Measurements from ENCODE around the gene PTBP1. TPM values are rescaled to one million over a fixed set of nuclear protein-coding genes. Genes with fewer than 3 reads are reported as not detected.

The PTBP1 gene
- total RNA-seq, 1 experiment from 2014 or later: 510 TPM

DNA sequence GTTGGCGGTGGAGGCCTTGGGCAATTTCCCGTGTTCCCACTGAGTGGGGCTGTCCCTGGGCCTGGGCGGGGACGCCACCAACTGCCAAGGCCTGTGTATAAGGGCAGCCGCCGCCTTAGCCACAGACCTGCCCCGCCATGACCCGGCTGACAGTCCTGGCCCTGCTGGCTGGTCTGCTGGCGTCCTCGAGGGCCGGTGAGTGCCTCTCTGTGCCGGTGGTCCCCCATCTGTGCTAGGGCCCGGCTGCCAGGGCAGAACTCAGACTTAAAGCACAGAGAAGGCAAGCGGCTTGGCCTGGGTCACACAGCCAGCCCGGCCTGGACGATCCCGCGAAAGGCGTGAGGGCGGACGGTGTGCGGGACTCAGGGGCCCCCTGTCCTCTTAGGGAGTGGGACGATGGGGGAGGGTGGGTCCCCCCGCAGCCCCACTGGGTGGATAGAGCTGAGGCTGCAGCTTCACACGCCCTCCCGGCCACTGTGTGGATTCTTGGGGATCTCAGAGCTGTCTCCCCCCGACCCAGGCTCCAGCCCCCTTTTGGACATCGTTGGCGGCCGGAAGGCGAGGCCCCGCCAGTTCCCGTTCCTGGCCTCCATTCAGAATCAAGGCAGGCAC lies 30.6 kb downstream of the PTBP1 start, which contains the start of gene AZU1:
Gene AZU1 (plus strand): TSS at position 128 of the 612 bp plus-strand sequence. CDS start 10 bp downstream, at position 138.
- Histone ChIP-seq H3K27me3 (replicated peaks; ENCODE audit: control insufficient read depth, insufficient read depth, low read length) (no peaks in the 10 kb centered on the region), H3K4me1 (no peaks in the 10 kb centered on the region), H3K36me3 (ENCODE audit: control insufficient read depth, insufficient read depth, low read length) (no peaks in the 10 kb centered on the region), H3K4me3 (ENCODE audit: low read depth, low read length) (no peak within 1 kb of the TSS), H3K9me3 (no peaks in the 10 kb centered on the region)
- CTCF ChIA-PET: no interaction called here
- intact Hi-C loops (cut with micrococcal nuclease; ENCODE audit: unreplicated experiment): no loop called here
- POLR2A ChIA-PET: no interaction called here
- TF ChIP-seq, protein P1, sequence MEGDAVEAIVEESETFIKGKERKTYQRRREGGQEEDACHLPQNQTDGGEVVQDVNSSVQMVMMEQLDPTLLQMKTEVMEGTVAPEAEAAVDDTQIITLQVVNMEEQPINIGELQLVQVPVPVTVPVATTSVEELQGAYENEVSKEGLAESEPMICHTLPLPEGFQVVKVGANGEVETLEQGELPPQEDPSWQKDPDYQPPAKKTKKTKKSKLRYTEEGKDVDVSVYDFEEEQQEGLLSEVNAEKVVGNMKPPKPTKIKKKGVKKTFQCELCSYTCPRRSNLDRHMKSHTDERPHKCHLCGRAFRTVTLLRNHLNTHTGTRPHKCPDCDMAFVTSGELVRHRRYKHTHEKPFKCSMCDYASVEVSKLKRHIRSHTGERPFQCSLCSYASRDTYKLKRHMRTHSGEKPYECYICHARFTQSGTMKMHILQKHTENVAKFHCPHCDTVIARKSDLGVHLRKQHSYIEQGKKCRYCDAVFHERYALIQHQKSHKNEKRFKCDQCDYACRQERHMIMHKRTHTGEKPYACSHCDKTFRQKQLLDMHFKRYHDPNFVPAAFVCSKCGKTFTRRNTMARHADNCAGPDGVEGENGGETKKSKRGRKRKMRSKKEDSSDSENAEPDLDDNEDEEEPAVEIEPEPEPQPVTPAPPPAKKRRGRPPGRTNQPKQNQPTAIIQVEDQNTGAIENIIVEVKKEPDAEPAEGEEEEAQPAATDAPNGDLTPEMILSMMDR (IDR thresholded peaks at IDR 0.05; ENCODE audit: insufficient read depth in 1 of 2, low read depth in 1 of 2, low read length in 1 of 2, severe bottlenecking in 1 of 2, unreplicated experiment in 1 of 2): no peak
- no peaks in the 10 kb centered on the region for H3K4me1 Mint-ChIP-seq (ENCODE audit: low read depth, unreplicated experiment)
- no peaks in the 10 kb centered on the region for H3K9me3 Mint-ChIP-seq (ENCODE audit: unreplicated experiment)
- DNase-seq: no peak
- H3K27ac Mint-ChIP-seq (ENCODE audit: unreplicated experiment): no peak within 1 kb of the TSS
- H3K27me3 Mint-ChIP-seq (ENCODE audit: insufficient read depth, unreplicated experiment): no peaks in the 10 kb centered on the region
- no peaks in the 10 kb centered on the region for H3K36me3 Mint-ChIP-seq (ENCODE audit: insufficient read depth, unreplicated experiment)
- BruUV-seq (replicated peaks): no TSS peak
- H3K4me3 Mint-ChIP-seq (ENCODE audit: unreplicated experiment): no peak within 1 kb of the TSS

DNA sequence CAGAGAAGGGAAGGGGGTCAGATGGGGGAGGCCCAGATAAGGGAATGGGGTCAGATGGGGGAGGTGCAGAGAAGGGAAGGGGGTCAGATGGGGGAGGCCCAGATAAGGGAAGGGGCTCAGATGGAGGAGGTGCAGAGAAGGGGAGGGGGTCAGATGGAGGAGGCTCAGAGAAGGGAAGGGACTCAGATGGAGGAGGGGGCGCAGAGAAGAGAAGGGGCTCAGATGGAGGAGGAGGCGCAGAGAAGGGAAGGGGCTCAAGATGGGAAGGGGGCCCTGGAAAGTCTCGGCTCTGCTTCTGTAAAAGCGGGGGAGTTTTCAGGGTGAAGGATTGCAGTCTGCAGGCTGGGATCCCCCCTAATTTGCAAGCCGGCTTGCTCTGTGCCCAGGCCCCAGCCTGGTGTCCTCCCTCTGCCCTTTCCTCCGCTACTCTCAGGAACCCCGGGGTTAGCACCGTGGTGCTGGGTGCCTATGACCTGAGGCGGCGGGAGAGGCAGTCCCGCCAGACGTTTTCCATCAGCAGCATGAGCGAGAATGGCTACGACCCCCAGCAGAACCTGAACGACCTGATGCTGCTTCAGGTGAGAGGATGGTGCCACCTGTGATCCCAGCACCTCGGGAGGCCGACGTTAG lies 32.0 kb downstream of the PTBP1 start:
- Histone ChIP-seq H3K27me3 (replicated peaks; ENCODE audit: control insufficient read depth, insufficient read depth, low read length) (no peaks in the 10 kb centered on the region), H3K36me3 (ENCODE audit: control insufficient read depth, insufficient read depth, low read length) (no peaks in the 10 kb centered on the region), H3K4me3 (ENCODE audit: low read depth, low read length) (no peak overlapping the region), H3K4me1 (no peaks in the 10 kb centered on the region), H3K9me3 (no peaks in the 10 kb centered on the region)
- TF ChIP-seq, protein P1 (IDR thresholded peaks at IDR 0.05; ENCODE audit: insufficient read depth in 1 of 2, low read depth in 1 of 2, low read length in 1 of 2, severe bottlenecking in 1 of 2, unreplicated experiment in 1 of 2): no peak
- no peaks in the 10 kb centered on the region for H3K27me3 Mint-ChIP-seq (ENCODE audit: insufficient read depth, unreplicated experiment)
- H3K4me3 Mint-ChIP-seq (ENCODE audit: unreplicated experiment): no peak overlapping the region
- no TSS peak for BruUV-seq (replicated peaks)
- no peaks in the 10 kb centered on the region for H3K36me3 Mint-ChIP-seq (ENCODE audit: insufficient read depth, unreplicated experiment)
- CTCF ChIA-PET: no interaction called here
- no peak for DNase-seq
- H3K4me1 Mint-ChIP-seq (ENCODE audit: low read depth, unreplicated experiment): no peaks in the 10 kb centered on the region
- no peak overlapping the region for H3K27ac Mint-ChIP-seq (ENCODE audit: unreplicated experiment)
- H3K9me3 Mint-ChIP-seq (ENCODE audit: unreplicated experiment): no peaks in the 10 kb centered on the region
- POLR2A ChIA-PET: no interaction called here
- intact Hi-C loops (cut with micrococcal nuclease; ENCODE audit: unreplicated experiment): no loop called here

GRCh38 chr19:831407-832369 lies 34.4 kb downstream of the PTBP1 start:
- CTCF ChIA-PET: interaction anchor here (0.6 kb wide), 1 partner anchor 127 kb away, joined by 3 read pairs; no protein-coding TSS in a partner anchor
- no peak for DNase-seq
- Mint-ChIP-seq H3K9me3 (ENCODE audit: unreplicated experiment) (no peaks in the 10 kb centered on the region), H3K4me1 (ENCODE audit: low read depth, unreplicated experiment) (no peaks in the 10 kb centered on the region), H3K36me3 (ENCODE audit: insufficient read depth, unreplicated experiment) (no peaks in the 10 kb centered on the region), H3K27ac (ENCODE audit: unreplicated experiment) (no peak overlapping the region), H3K27me3 (ENCODE audit: insufficient read depth, unreplicated experiment) (no peaks in the 10 kb centered on the region), H3K4me3 (ENCODE audit: unreplicated experiment) (no peak overlapping the region)
- Histone ChIP-seq H3K4me3 (ENCODE audit: low read depth, low read length) (no peak overlapping the region), H3K4me1 (no peaks in the 10 kb centered on the region), H3K9me3 (no peaks in the 10 kb centered on the region), H3K27me3 (replicated peaks; ENCODE audit: control insufficient read depth, insufficient read depth, low read length) (no peaks in the 10 kb centered on the region), H3K36me3 (ENCODE audit: control insufficient read depth, insufficient read depth, low read length) (no peaks in the 10 kb centered on the region)
- BruUV-seq (replicated peaks): no TSS peak
- intact Hi-C loops (cut with micrococcal nuclease; ENCODE audit: unreplicated experiment): no loop called here
- POLR2A ChIA-PET: no interaction called here
- TF ChIP-seq, protein P1 (IDR thresholded peaks at IDR 0.05; ENCODE audit: insufficient read depth in 1 of 2, low read depth in 1 of 2, low read length in 1 of 2, severe bottlenecking in 1 of 2, unreplicated experiment in 1 of 2): no peak
